ENCODE measurements around the gene GALNT3.

The GALNT3 gene

DNA sequence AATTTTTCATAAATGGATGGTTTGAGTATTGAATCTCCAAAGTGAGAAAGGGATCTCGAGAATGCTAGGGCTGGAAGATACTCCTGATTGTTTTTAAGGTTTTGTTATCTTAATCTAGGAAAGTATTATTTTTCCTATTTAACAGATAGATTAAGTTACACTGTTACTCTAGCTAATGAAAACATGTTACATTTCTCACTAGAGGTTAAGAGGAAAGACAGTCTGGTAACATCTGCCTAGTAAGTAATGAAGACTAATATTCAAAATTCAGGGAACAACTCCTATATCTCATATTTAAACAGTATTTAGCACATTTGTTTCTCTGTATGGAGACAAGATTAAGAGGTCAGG is 2.0 kb downstream of the GALNT3 start:
- TF ChIP-seq, protein P1, sequence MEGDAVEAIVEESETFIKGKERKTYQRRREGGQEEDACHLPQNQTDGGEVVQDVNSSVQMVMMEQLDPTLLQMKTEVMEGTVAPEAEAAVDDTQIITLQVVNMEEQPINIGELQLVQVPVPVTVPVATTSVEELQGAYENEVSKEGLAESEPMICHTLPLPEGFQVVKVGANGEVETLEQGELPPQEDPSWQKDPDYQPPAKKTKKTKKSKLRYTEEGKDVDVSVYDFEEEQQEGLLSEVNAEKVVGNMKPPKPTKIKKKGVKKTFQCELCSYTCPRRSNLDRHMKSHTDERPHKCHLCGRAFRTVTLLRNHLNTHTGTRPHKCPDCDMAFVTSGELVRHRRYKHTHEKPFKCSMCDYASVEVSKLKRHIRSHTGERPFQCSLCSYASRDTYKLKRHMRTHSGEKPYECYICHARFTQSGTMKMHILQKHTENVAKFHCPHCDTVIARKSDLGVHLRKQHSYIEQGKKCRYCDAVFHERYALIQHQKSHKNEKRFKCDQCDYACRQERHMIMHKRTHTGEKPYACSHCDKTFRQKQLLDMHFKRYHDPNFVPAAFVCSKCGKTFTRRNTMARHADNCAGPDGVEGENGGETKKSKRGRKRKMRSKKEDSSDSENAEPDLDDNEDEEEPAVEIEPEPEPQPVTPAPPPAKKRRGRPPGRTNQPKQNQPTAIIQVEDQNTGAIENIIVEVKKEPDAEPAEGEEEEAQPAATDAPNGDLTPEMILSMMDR (IDR thresholded peaks at IDR 0.05; ENCODE audit: low read depth, low read length, missing control alignments) = no peak
- DNase-seq (ENCODE audit: extremely low read depth, low read depth) = no peak
- no peak overlapping the region for H3K4me3 ChIP-seq (replicated peaks; ENCODE audit: low read depth, low read length)

DNA sequence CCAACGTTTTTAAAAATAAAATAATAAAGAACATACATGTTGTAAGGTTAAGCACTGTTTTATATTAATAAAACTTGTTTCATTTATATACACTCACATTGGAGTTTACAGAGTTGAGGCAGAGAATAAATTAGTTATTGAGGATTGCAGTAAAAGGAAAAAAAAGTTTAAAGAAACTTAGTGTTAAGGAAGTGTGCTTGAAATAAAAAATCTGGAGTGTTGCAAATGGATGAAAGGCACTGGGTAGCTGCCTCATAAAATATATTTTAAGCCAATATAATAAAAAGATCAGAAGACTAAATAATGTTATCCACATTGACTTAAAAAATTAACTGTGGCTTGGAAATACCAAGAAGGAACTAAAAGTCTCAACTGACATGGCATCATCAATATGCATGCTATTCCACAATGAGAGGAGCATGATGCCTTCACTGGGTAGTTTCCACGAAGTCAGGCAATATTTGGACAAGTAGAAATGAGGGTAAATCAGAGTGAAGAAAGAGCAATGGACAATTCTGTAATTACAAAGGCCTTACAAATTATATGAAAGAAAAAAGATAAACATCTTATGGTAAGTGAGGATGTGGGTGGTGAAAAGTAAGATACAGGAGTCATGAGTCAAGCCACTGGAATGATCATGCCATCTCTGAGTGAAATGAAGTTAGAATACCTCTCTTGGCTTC is 2.5 kb downstream of the GALNT3 start:
- H3K4me3 ChIP-seq (replicated peaks; ENCODE audit: low read depth, low read length) = no peak overlapping the region
- TF ChIP-seq, protein P1 (IDR thresholded peaks at IDR 0.05; ENCODE audit: low read depth, low read length, missing control alignments) = no peak
- no peak for DNase-seq (ENCODE audit: extremely low read depth, low read depth)

DNA sequence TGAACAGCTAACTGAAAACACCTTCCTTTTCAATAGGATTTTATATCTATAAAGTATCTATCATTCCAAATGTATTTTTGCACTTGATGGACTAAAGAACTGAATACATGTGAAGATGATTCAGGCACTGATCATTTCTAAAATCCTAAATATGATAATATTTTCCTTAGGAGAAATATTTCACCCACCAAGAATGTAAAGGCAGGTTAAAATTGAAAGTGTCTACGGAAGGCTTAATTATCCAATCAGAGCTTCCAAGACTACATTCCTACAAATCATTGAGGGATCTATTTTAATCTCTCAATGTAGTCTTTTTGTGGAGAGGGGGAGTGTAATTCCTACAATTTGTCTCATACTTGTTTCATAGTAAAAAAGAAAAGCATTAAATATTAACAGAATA is 3.6 kb downstream of the GALNT3 start:
- TF ChIP-seq, protein P1 (IDR thresholded peaks at IDR 0.05; ENCODE audit: low read depth, low read length, missing control alignments) = no peak
- DNase-seq (ENCODE audit: extremely low read depth, low read depth) = no peak
- H3K4me3 ChIP-seq (replicated peaks; ENCODE audit: low read depth, low read length) = no peak overlapping the region

DNA sequence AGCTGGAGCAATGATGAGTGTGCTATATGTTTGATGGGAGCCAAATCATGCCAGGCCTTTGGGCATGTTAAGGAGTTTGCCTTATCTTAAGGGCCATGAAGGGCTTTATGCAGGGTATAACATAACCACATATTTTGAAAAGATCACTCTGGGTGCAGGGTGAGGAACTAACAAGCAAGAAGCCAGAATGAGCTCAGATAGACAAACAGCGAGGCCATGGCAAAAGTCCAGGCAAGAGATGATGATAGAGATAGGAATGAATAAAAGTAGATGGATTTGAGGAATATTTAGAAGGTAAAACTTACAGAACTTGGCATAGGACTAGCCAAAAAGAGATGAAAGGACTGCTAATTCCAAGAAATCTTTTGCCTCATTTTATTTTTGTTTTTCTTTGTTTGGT is 6.7 kb downstream of the GALNT3 start:
- H3K4me3 ChIP-seq (replicated peaks; ENCODE audit: low read depth, low read length) = no peak overlapping the region
- DNase-seq (ENCODE audit: extremely low read depth, low read depth) = no peak
- TF ChIP-seq, protein P1 (IDR thresholded peaks at IDR 0.05; ENCODE audit: low read depth, low read length, missing control alignments) = no peak

DNA sequence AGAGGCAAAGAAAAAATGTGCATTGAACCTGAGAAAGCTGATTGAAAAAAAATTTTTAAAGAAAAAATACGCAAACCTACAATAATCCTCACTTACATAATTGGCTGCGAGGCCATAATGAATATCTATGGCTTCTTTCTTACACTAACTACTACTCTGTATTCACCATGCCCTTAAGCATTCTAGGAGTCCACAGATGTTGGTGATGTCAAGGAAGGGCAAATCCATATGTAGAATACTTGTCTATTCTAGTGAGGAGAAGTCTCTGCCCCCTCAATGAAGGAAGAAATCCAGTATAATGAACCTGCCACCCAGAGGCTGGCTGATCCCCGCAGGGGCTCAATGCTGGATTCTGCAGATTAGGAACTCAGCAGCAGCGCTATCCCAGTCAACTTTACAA is 14.3 kb downstream of the GALNT3 start:
- TF ChIP-seq, protein P1 (IDR thresholded peaks at IDR 0.05; ENCODE audit: low read depth, low read length, missing control alignments) = no peak
- no peak overlapping the region for H3K4me3 ChIP-seq (replicated peaks; ENCODE audit: low read depth, low read length)
- DNase-seq (ENCODE audit: extremely low read depth, low read depth) = no peak

DNA sequence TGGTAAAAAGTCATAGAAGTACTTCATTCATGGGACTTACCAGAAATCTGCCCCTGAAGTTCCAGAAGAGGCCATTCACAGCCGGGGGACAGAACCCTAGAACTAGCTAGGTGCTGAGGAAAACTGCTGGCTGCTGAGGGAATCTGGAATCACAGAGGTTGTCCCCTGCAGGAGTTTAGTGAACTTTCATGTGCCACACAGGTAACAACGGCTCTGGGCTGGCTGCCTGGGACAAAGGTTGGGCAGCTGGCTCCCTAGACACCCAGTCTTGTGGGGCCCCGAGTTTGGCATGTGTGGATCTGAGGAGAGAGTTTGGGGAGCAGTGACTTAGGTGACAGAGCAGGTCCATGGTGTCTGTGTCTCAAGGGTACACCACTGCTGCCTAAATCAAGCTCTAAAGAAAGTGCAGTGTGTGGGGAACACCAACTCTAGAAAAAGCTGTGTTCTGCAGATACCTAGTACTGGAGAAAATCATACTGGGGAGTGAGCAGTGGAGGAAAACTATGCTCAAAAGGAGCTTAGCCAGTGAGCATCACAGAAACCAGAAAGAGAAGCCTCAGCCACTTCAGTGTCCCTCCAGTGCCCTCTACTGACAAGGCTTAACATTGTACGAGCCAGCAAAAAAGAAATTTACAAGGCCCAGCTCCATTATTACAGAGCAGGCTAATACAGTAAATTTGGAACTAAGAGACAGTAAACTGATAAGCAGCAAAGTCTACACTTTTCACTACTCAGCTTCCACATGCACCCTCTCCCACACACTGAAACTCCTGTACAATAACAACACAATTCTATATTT is 15.2 kb downstream of the GALNT3 start:
- TF ChIP-seq, protein P1 (IDR thresholded peaks at IDR 0.05; ENCODE audit: low read depth, low read length, missing control alignments) = peak; percentile 47
- no peak overlapping the region for H3K4me3 ChIP-seq (replicated peaks; ENCODE audit: low read depth, low read length)
- DNase-seq (ENCODE audit: extremely low read depth, low read depth) = no peak
